ENCODE data around the gene TRIO. TPM values are rescaled to one million over a fixed set of nuclear protein-coding genes. Genes with fewer than 3 reads are reported as not detected.

Gene TRIO
- total and polyA plus RNA-seq, 4 experiments from 2014 or later: 0.09 to 11.5 (median 9.7) TPM; not detected in 1

GRCh38 chr5:14356305-14356704 is 213.2 kb downstream of the TRIO start:
- H3K27ac Mint-ChIP-seq: no peak overlapping the region
- Histone ChIP-seq H3K27ac (ENCODE audit: low read depth, low read length) (no peak overlapping the region), H3K36me3 (ENCODE audit: insufficient read depth, low read length) (no peaks in the 10 kb centered on the region), H3K4me1 (ENCODE audit: insufficient read depth, low read length) (no peaks in the 10 kb centered on the region), H3K4me3 (ENCODE audit: low read length in 2 of 2) (no peak overlapping the region), H3K27me3 (ENCODE audit: insufficient read depth, low read length) (no peaks in the 10 kb centered on the region), H3K9me3 (ENCODE audit: control insufficient read depth in 1 of 2, low read length in 2 of 2) (no peaks in the 10 kb centered on the region)
- DNase-seq: no peak
- no peaks in the 10 kb centered on the region for H3K9me3 Mint-ChIP-seq
- ChIA-PET POLR2A (ENCODE audit: partially characterized antibody) (no interaction called here), CTCF (ENCODE audit: partially characterized antibody) (interaction anchor here (1.1 to 7.9 kb wide), 3 partner anchors 12 to 292 kb away, joined by 3 to 81 read pairs (median 6); no protein-coding TSS in a partner anchor)
- H3K4me1 Mint-ChIP-seq: no peaks in the 10 kb centered on the region
- H3K36me3 Mint-ChIP-seq: no peaks in the 10 kb centered on the region
- H3K27me3 Mint-ChIP-seq: peaks cover 4 to 5% of the 10 kb centered on the region in 2 donors
- intact Hi-C loops (cut with micrococcal nuclease): no loop called here
- no peak overlapping the region for H3K4me3 Mint-ChIP-seq

DNA sequence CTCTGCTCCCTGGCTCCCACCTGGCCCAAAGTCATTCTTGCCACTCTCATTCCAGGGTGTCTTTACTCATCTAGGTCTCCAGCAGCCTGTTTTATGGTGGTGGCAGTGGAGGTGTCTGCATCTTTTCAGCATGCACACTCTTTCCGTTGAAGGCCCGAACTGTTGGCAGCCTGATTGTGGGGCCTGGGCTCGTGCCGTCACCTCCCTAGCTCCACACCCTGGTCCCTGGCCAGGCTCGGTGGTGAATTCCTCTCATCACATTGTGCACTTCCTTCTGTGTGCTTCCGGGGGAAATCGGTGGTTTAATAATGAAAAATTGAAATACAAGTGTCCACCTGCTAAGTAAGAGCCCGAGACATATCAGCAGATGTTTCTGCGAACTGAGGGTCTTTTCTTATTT is 214.3 kb downstream of the TRIO start:
- H3K27ac ChIP-seq (ENCODE audit: low read depth, low read length): no peak overlapping the region
- ChIA-PET CTCF (ENCODE audit: partially characterized antibody) (interaction anchor here (1.1 to 7.9 kb wide), 3 partner anchors 11 to 291 kb away, joined by 3 to 81 read pairs (median 6); no protein-coding TSS in a partner anchor), POLR2A (ENCODE audit: partially characterized antibody) (no interaction called here)
- intact Hi-C loops (cut with micrococcal nuclease): no loop called here
- Mint-ChIP-seq H3K9me3 (peaks cover 0 to 1% (median 0%) of the 10 kb centered on the region in 8 donors), H3K36me3 (no peaks in the 10 kb centered on the region), H3K4me1 (no peaks in the 10 kb centered on the region), H3K27ac (no peak overlapping the region), H3K4me3 (no peak overlapping the region), H3K27me3 (peaks cover 2 to 3% of the 10 kb centered on the region in 2 donors)
- no peaks in the 10 kb centered on the region for H3K9me3 ChIP-seq (ENCODE audit: control insufficient read depth in 1 of 2, low read length in 2 of 2)
- DNase-seq: no peak
- H3K4me1 ChIP-seq (ENCODE audit: insufficient read depth, low read length): no peaks in the 10 kb centered on the region
- no peaks in the 10 kb centered on the region for H3K27me3 ChIP-seq (ENCODE audit: insufficient read depth, low read length)
- H3K4me3 ChIP-seq (ENCODE audit: low read length in 2 of 2): no peak overlapping the region
- H3K36me3 ChIP-seq (ENCODE audit: insufficient read depth, low read length): no peaks in the 10 kb centered on the region

GRCh38 chr5:14357851-14358250 is 214.7 kb downstream of the TRIO start:
- no peaks in the 10 kb centered on the region for H3K9me3 ChIP-seq (ENCODE audit: control insufficient read depth in 1 of 2, low read length in 2 of 2)
- Mint-ChIP-seq H3K4me3 (no peak overlapping the region), H3K4me1 (no peaks in the 10 kb centered on the region), H3K27ac (no peak overlapping the region), H3K36me3 (no peaks in the 10 kb centered on the region), H3K9me3 (peaks cover 0 to 1% (median 0%) of the 10 kb centered on the region in 8 donors), H3K27me3 (peaks cover 2 to 3% of the 10 kb centered on the region in 2 donors)
- DNase-seq: no peak
- POLR2A ChIA-PET (ENCODE audit: partially characterized antibody): no interaction called here
- H3K27ac ChIP-seq (ENCODE audit: low read depth, low read length): no peak overlapping the region
- H3K4me3 ChIP-seq (ENCODE audit: low read length in 2 of 2): no peak overlapping the region
- intact Hi-C loops (cut with micrococcal nuclease): no loop called here
- no peaks in the 10 kb centered on the region for H3K27me3 ChIP-seq (ENCODE audit: insufficient read depth, low read length)
- CTCF ChIA-PET (ENCODE audit: partially characterized antibody): interaction anchor here (7.9 kb wide), 1 partner anchor 291 kb away, joined by 81 read pairs; no protein-coding TSS in a partner anchor
- H3K36me3 ChIP-seq (ENCODE audit: insufficient read depth, low read length): no peaks in the 10 kb centered on the region
- H3K4me1 ChIP-seq (ENCODE audit: insufficient read depth, low read length): no peaks in the 10 kb centered on the region

DNA sequence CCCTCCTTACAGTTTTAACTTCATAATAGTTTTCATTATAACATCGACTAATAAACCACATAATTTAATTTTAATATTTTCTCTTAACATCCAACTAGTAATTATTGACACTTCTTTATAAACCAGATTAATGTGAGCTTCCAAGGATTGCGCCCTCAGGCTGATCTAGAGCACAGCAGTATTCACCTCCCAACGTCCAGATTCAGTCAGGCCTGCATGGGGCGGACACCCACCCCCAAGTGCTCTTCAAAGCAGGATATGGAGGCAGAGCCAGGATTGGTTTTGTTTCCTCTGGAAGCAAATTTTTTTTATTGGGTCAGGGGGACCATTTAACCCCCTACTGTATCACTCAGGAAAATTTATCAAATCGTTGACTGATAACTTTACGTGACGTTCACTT is 215.4 kb downstream of the TRIO start:
- peaks cover 0 to 1% (median 0%) of the 10 kb centered on the region in 8 donors for H3K9me3 Mint-ChIP-seq
- peaks cover 2 to 4% of the 10 kb centered on the region in 2 donors for H3K27me3 Mint-ChIP-seq
- Histone ChIP-seq H3K36me3 (ENCODE audit: insufficient read depth, low read length) (no peaks in the 10 kb centered on the region), H3K27me3 (ENCODE audit: insufficient read depth, low read length) (no peaks in the 10 kb centered on the region), H3K4me1 (ENCODE audit: insufficient read depth, low read length) (no peaks in the 10 kb centered on the region), H3K27ac (ENCODE audit: low read depth, low read length) (no peak overlapping the region), H3K9me3 (ENCODE audit: control insufficient read depth in 1 of 2, low read length in 2 of 2) (no peaks in the 10 kb centered on the region), H3K4me3 (ENCODE audit: low read length in 2 of 2) (no peak overlapping the region)
- no peaks in the 10 kb centered on the region for H3K4me1 Mint-ChIP-seq
- no peak overlapping the region for H3K4me3 Mint-ChIP-seq
- H3K27ac Mint-ChIP-seq: no peak overlapping the region
- no peak for DNase-seq
- ChIA-PET POLR2A (ENCODE audit: partially characterized antibody) (no interaction called here), CTCF (ENCODE audit: partially characterized antibody) (interaction anchor here (7.9 kb wide), 1 partner anchor 290 kb away, joined by 81 read pairs; no protein-coding TSS in a partner anchor)
- H3K36me3 Mint-ChIP-seq: no peaks in the 10 kb centered on the region
- intact Hi-C loops (cut with micrococcal nuclease): no loop called here

DNA sequence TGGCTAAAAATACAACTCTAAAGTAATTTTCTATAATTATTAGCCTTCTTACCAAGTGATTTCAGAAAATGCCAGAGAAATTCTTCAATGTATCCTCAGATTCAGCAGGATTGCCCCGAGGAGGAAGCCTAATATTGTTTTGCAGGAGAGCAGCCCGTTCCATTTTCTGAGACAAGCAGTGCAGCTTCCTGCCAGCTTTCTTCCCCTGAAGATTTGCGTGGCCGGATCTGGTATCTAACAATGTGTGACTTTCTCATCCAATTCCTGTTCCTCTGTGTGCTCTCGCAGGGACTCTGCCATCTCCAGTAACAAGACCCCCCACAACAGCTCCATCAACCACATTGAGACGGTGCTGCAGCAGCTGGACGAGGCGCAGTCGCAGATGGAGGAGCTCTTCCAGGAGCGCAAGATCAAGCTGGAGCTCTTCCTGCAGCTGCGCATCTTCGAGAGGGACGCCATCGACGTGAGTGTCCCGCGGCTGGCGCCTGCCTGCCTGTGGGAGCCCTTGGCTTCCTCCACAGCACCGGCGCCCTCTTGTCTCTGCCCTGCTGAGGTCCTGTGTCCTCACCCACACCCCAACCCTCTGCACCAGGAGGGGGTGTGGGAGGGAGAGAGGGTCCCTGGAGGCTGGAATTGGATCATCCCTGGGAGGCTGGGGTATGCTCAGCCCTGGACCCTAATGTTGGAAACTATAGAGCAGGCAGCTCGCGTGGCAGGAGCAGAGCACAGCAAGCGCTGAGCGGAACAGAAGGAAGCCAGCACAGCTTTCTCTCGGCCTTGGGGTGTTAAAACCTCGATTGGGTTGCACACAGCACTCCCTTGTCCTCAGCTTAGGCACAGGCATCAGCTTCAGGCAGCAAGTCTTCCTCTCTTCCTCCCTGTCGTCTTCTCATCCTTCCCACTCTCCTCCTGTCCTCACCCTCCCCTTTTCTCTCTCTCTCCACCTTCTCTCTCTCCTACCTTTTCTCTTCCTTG is 216.2 kb downstream of the TRIO start:
- peaks cover 0 to 1% (median 0%) of the 10 kb centered on the region in 8 donors for H3K9me3 Mint-ChIP-seq
- H3K9me3 ChIP-seq (ENCODE audit: control insufficient read depth in 1 of 2, low read length in 2 of 2): no peaks in the 10 kb centered on the region
- no peak overlapping the region for H3K4me3 Mint-ChIP-seq
- H3K4me1 Mint-ChIP-seq: peaks cover 0 to 4% (median 2%) of the 10 kb centered on the region in 4 donors
- H3K36me3 ChIP-seq (ENCODE audit: insufficient read depth, low read length): no peaks in the 10 kb centered on the region
- no peak overlapping the region for H3K4me3 ChIP-seq (ENCODE audit: low read length in 2 of 2)
- no peak for DNase-seq
- POLR2A ChIA-PET (ENCODE audit: partially characterized antibody): no interaction called here
- H3K27me3 ChIP-seq (ENCODE audit: insufficient read depth, low read length): no peaks in the 10 kb centered on the region
- peaks cover 2 to 5% of the 10 kb centered on the region in 2 donors for H3K27me3 Mint-ChIP-seq
- no peaks in the 10 kb centered on the region for H3K36me3 Mint-ChIP-seq
- no peak overlapping the region for H3K27ac Mint-ChIP-seq
- H3K27ac ChIP-seq (ENCODE audit: low read depth, low read length): no peak overlapping the region
- intact Hi-C loops (cut with micrococcal nuclease): no loop called here
- H3K4me1 ChIP-seq (ENCODE audit: insufficient read depth, low read length): peaks cover 1% of the 10 kb centered on the region
- CTCF ChIA-PET (ENCODE audit: partially characterized antibody): interaction anchor here (1.4 to 7.9 kb wide), 2 partner anchors 40 to 289 kb away, joined by 5 to 81 read pairs; no protein-coding TSS in a partner anchor

- H3K27ac ChIP-seq (ENCODE audit: low read depth, low read length): no peak overlapping the region
- ChIA-PET POLR2A (ENCODE audit: partially characterized antibody) (interaction anchor here (0.6 kb wide), 1 partner anchor 282 kb away, joined by 3 read pairs; no protein-coding TSS in a partner anchor), CTCF (ENCODE audit: partially characterized antibody) (interaction anchor here (1.1 to 5.6 kb wide), 11 partner anchors 11 to 647 kb away, joined by 3 to 153 read pairs (median 5); no protein-coding TSS in a partner anchor)
- no peaks in the 10 kb centered on the region for H3K36me3 ChIP-seq (ENCODE audit: insufficient read depth, low read length)
- no peak for DNase-seq
- no peaks in the 10 kb centered on the region for H3K27me3 ChIP-seq (ENCODE audit: insufficient read depth, low read length)
- Mint-ChIP-seq H3K4me1 (peaks cover 13 to 33% (median 25%) of the 10 kb centered on the region in 4 donors), H3K27me3 (peaks cover 2 to 5% of the 10 kb centered on the region in 2 donors), H3K36me3 (no peaks in the 10 kb centered on the region), H3K9me3 (peaks cover 0 to 1% (median 0%) of the 10 kb centered on the region in 8 donors), H3K27ac (peak overlapping the region in 1 of 7 donors; percentile 60), H3K4me3 (no peak overlapping the region)
- intact Hi-C loops (cut with micrococcal nuclease): no loop called here
- H3K4me3 ChIP-seq (ENCODE audit: low read length in 2 of 2): no peak overlapping the region
- H3K4me1 ChIP-seq (ENCODE audit: insufficient read depth, low read length): peaks cover 28% of the 10 kb centered on the region
- H3K9me3 ChIP-seq (ENCODE audit: control insufficient read depth in 1 of 2, low read length in 2 of 2): no peaks in the 10 kb centered on the region
Measured at GRCh38 chr5:14362491-14362890, 219.3 kb downstream of the TRIO start.

DNA sequence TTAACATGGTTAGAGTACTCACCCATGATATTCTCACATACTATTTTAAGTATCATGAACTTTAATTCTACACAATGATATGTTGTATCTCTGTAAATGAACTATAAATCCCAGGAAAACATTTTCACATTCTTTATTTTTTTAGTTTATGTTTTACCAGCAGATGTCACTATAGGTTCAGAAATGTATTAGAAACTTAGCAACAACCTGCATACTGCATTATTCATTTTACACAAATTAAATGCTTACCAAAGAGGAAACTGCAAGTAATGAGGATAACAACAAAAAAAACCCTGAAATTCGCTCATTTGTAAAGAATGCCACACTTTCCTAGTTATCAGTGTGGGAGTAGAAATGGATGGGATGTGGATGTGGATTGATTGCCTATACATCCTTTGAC is 221.0 kb downstream of the TRIO start:
- Mint-ChIP-seq H3K27me3 (peaks cover 2 to 3% of the 10 kb centered on the region in 2 donors), H3K4me3 (no peak overlapping the region), H3K27ac (peak overlapping the region in 2 of 7 donors; percentile 0 to 49), H3K36me3 (no peaks in the 10 kb centered on the region), H3K9me3 (peaks cover 0 to 1% (median 0%) of the 10 kb centered on the region in 8 donors), H3K4me1 (peaks cover 13 to 33% (median 25%) of the 10 kb centered on the region in 4 donors)
- Histone ChIP-seq H3K36me3 (ENCODE audit: insufficient read depth, low read length) (no peaks in the 10 kb centered on the region), H3K27ac (ENCODE audit: low read depth, low read length) (no peak overlapping the region), H3K4me3 (ENCODE audit: low read length in 2 of 2) (no peak overlapping the region), H3K9me3 (ENCODE audit: control insufficient read depth in 1 of 2, low read length in 2 of 2) (no peaks in the 10 kb centered on the region), H3K27me3 (ENCODE audit: insufficient read depth, low read length) (no peaks in the 10 kb centered on the region), H3K4me1 (ENCODE audit: insufficient read depth, low read length) (peaks cover 28% of the 10 kb centered on the region)
- ChIA-PET CTCF (ENCODE audit: partially characterized antibody) (interaction anchor here (1.0 to 5.6 kb wide), 10 partner anchors 10 to 290 kb away, joined by 3 to 153 read pairs (median 7); no protein-coding TSS in a partner anchor), POLR2A (ENCODE audit: partially characterized antibody) (interaction anchor here (1.3 kb wide), 1 partner anchor 284 kb away, joined by 3 read pairs; no protein-coding TSS in a partner anchor)
- peak in 4 of 5 donors; percentile 25 to 51 (median 33) for DNase-seq
- intact Hi-C loops (cut with micrococcal nuclease): loop anchor here (1.0 kb wide), 3 partner anchors 218 to 650 kb away; no protein-coding TSS in a partner anchor

Measured in CD4-positive, alpha-beta memory T cell (primary cell).